GM19328 (cell line): Measurements from ENCODE around the gene METTL18.

Source experiments
- ATAC-seq: cut with Tn5 transposase; IDR thresholded peaks from one replicate; pipeline ENCODE4 v1.9.1; 2021; ENCODE audit warnings: mild to moderate bottlenecking, moderate library complexity; ENCODE audit not compliant: unreplicated experiment

Gene METTL18

DNA sequence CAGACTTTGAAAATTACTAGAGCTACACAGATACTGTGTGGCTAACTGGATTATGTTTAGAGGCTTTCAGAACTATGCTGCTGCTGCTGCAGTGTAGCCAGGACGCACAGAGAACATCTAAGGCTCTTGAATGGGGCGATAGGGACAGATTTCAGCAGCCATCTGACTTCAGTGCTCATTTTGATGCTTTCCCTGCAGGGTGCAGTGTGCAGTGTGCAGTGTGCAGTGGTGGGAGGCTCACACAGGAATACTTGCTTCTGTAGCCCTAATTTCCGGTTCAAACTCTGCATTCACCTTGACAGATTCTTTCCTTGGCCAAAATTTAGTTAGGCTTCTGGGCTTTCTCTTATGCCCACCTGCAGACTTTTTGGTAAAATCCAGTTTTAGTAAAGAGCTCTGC, 7.7 kb downstream of the METTL18 start:
- no peak for ATAC-seq

DNA sequence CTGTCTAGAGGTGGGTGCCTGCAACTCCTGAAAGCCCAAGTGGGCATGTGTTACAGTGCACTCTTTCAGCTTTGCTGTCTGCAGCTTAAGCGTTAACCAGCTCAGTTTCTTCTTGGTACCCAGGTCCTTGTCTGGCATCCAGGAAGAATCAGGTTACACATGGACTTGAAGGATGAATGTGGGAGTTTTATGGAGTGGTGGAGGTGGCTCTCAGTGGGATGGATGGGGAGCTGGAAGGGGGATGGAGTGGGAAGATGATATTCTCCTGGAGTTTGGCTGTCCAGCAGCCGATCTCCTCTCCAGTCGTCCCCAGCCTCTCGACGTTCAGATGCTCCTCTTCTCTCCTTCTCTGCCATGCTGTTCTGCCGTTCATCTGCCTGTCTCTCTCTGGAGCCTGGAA, 9.4 kb downstream of the METTL18 start:
- no peak for ATAC-seq

DNA sequence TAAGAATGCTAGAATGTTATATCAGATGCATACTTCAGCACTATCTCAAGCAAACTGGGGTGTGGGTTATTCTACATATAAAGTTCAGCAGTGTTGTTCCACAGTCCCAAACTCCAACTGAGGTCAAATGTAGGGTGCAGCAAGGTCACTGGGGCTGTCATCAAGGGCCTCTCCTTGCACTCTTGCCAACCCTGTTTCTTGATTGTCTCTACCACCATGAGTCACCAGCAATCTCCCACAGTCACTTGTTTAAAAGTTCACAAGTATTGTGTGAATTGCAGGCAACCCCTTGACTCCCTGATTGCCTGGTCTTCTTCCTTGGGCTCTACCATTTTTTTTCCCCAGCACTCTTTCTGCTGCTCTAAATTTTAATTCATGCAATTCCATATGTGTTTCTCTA, 10.6 kb downstream of the METTL18 start:
- no peak for ATAC-seq

DNA sequence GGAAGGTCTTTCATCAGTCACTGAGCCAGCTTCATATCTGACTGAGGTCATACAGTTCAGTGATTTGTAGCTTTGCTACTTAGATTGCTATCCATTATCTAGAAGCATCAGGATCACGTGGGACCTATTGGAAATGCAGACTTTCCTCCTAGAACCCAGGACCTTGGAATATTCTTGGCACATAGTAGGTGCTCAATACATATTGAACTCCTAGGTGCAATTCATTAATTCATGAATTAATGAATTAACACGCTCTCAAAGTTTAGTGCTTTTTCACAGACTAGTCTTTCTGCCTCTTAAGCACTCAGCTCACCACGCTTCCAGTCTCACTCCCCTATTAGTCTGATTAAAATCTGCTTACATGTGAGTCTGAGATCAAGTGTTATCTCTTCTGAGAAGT, 12.1 kb downstream of the METTL18 start:
- ATAC-seq: no peak

DNA sequence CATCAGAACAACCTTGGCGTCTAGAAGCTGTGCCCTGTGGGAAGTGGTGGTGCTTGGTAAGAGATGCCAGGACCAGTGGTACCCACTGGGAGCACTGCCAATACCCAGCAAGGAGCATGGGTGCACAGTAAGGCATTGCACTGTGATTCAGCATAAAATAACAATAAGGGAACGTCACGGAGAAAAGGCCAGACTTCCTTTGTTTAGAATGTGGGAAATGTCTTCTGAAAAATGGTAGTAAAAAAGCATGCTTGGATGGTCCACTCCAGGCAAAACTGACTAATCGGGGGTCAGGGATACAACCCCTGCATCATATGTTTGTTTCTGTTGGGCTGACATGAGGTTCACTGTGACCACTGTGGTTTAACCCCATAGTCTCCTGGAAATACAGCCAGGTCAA, 14.7 kb downstream of the METTL18 start:
- no peak for ATAC-seq

DNA sequence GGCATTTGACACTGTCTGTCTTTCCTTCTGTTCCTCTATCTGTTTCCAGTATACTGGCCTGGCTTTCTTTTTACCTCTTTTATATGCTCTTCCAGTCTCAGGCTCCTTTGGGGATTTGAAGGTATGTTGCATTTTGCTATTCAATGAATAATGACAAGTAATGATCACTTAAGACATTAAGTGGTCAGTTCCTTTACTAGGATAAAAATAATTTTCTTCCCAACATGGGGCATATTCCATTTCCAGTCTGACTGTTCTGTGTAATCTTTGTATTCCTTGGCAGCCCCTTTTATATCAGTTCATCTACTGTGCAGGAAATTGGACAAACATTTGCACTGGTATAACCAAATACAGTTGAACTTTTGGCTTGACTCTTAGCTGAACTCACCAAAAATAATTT, 15.6 kb downstream of the METTL18 start:
- no peak for ATAC-seq

DNA sequence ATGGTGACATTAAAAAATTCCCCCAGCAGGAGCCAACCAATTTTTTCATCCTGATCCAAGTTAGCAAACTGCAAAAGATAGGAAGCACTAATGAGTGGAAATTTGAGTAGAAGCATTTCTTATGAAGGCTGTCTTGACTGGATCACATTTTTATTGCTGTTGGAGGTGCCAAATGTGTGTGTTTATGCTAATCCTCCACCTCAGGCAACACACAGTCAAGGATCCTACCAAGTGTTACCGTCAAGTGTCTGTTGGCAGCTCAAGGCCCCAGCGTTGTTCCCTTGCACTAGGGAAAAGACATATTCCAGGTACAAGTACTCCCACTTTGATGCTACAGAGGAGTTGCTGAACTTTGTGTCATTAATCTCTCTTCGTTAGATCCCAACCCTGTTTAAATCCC, 18.3 kb downstream of the METTL18 start:
- no peak for ATAC-seq

DNA sequence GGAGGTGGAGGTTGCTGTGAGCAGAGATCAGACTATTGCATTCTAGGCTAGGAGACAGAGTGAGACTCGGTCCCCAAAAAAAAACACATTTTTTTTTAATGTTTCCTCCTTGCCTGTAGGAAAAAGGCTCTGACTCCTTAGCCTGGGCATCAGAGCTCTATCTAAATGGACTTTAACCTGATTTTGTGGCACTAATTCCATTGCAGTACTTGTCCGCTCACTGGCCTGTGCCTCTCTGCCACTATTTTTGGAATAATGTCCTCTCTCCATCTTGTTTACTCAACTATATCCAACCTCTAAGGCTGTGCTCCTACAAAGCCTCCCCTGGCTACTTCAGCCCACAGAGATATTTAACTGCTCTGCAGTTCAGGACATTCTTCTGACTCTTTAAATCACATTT, 26.5 kb downstream of the METTL18 start:
- ATAC-seq: no peak

DNA sequence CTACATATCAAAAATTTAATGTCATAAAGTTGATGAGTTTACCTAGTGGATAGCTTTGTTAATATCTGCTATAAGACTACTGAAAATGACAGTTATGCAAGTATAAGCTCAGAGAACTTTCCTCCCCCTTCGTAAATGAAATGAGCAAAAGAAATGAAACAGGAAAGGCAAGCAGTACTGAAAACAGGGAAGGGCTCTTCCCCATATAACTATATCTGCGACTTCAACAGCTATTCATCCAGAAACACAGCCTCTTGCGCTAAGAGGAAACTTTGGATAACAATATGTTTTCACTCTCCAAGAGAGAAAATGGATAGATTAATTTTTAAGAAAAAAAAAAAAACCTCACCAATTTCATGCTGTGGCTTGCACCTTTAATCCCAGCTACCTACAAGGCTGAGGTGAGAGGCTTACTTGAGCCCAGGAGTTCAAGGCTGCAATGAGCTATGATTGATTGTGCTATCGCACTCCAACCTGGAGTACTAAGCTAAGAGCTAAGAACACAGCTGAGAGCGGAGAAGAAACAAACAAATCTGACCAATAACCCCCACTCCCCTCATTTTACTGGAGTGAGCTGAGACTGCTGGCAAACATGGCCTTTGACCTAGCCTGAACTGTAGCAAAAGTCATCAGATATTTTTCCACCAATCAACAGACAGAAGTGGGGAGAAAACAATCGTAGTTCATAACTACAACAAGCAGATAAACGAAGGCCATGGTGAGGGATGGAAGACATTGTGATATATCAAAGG, 29.0 kb downstream of the METTL18 start:
- ATAC-seq: no peak

DNA sequence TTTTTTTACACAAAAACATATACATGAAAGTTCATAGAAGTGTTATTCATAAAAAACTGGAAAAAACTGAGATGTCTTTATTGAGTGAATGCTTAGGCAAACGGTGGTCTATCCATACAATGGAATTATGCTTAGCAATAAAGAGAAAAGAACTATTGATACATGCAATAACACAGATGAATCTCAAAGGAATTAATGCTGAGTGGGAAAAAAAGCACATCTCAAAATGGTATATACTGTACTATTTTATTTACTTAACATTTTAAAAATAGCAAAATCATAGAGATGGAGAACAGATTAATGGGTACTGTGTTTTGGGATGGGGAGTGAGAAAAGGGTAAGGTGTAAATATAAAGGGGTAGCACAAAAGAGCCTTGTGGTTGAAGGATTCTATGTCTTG, 29.8 kb downstream of the METTL18 start:
- ATAC-seq: no peak

DNA sequence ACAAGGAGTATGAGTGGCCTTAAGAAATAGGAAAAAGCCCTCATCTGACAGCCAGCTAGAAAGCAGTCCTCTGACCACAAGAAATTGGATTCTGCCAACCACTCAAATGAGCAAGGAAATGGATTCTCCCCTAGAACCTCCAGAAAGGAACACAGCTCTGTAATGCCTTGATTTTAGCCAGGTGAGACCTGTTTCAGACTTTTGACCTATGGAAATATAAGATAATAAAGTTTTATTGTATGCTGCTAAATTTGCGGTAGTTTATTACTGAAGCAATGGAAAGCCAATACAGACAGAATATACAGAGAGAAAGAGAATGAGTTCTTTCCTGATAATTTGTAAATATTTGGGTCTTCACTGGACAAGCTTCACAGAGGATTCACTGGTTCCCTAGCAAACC, 32.0 kb downstream of the METTL18 start:
- ATAC-seq: no peak

DNA sequence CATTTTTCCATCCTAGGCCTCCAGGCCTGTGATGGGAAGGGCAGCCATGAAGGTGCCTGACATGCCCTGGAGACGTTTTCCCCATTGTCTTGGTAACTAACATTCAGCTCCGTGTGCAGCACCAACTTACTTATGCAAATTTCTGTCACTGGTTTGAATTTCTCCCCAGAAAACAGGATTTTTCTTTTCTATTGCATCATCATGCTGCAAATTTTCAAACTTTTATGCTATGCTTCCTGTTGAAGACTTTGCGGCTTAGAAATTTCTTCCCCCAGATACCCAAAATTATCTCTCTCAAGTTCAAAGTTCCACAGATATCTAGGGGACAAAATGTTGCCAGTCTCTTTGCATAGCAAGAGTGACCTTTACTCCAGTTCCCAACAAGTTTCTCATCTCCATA, 35.7 kb downstream of the METTL18 start:
- ATAC-seq: no peak

DNA sequence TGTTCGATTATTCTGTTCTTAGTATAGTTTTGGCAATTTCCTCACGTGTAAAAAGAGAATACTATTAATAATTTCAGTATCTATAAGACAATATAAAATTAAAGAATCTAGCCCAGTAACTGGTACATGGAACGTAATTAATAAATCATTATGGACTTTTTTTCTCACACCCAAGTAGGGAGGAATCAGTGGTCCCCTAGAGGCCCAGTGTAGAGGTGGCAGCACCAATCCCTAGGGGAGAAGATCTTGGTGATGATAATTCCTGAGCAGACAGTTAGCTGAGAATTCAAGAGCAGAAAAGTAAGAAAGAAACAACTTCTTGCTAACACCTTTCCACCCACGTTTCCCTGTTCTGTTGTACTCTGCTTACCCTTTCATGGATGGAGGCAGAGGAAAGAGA, 41.2 kb downstream of the METTL18 start:
- ATAC-seq: no peak

DNA sequence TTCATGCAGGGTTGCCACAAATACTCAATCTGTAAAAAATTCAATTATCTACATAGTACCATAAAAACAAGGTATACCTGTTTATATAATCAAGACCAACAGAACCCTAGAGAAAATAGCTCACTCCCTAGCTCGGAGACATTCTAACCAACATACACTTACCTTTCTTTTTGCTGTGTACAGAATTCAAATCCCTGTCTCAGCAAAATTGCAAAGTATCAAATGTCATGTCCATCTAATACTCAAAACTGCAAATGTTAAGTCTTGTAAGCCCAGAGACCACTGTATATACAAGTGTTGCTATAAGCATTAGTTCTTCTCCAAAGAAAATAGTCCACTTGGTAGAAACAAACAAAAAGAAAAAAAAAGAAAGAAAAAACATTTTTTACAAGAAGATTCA, 44.7 kb downstream of the METTL18 start:
- no peak for ATAC-seq

DNA sequence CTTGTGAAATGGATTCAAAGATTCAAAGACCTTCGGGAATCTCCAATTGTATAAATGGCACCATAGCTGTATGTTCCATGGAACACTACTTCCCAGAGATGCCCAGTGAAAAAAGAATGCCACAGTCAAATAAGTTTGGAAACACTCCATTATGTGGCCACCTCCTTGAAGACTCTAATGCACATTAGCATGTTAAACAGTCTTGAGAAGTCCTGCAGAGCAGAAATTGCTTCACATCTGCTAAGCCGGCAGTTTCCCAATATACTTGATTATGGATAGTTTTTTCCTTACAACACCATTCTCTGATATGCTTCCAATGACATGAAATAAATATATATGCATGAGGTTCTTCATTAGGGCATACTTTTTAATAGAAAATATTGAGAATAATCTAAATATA, 48.2 kb downstream of the METTL18 start:
- no peak for ATAC-seq

DNA sequence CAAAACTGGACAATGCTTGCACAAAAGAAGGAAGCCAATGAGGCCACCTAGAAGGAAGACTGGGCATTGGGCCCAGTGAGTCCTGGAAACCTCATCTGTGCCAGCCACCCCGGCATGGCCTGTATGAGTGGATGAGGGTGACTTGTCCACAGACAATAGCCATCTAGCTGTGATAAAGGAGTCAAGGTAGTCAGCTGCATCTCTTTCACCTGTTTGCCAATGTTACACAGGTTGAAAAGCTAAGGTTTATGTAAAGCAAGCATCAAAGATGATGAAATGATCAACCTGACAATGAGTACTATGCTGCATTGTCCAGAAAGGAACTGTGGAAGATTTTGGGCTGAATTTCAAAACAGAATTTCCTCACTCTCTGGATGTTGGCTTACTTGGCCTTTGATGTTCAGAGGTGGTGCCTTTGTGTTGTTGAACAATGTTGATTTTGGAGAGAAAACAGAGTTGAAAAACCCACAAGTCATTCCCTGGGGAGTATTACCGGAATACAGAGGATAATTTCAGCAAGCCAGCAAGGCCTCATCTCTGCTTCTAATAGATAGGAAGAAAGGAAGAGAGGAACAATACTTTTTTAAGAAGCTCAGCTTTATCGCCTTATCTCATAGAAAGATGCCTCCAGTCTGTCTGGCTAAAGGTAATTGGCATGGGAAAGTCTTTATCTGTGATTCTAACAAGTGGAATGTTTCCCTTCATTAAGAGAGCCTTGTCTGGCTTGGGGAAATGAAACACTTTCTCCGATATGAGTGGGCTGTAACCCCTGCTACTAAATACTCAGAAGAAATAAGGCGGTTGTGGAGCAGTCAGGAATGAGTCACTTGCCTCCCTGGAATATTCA, 49.5 kb downstream of the METTL18 start:
- no peak for ATAC-seq
